ENCODE results near the gene ANTXR2.

Gene ANTXR2

DNA sequence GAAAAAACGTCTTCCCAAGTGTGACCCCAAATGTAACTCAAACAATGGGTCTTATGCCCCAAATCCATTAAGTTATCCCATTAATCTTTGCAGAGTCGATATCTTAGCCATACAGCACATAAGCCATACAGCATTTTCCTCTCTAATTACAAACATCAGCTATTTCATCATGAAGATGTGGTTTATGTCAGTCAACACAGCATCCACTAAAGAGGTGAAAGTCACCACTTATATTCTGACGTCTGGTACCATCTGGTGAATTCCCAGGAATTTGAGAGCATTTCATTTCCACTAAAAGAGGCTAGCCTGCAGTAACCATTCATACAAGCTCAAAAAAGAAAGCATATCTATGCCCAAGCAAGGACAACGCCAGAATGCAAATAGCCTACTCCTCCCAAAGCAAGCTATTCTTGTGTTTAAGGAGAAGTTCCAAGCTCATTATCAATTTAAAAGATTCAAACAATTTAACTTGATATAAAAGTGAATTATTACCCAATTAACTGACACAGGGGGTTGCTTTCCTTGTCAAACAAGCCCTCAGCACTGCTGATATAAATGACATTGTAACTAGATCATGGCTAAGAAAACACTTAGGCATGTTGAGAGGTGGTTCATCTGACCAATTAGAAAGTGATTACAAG, 203.3 kb downstream of the ANTXR2 start:
- no peak for DNase-seq (ENCODE audit: low spot score)

DNA sequence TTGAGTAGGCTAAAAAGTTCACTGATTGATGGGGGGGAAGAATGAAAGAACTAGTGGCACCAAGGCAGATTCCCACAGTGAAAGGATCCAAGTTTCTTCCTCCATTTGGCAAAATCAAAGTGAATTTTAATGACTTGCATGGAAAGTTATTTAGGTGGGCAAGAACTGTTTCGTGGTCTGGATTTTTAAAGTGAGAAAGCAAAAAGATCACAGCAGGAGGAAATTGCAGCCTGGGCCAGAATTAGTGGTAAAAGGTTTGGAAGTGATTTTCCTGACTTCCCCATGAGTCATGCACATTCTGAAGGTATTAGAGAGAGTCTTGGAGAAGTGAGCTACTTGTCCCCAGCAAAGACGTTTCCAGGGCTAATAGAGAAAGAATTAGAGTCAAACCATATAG, 207.8 kb downstream of the ANTXR2 start:
- DNase-seq (ENCODE audit: low spot score): no peak

DNA sequence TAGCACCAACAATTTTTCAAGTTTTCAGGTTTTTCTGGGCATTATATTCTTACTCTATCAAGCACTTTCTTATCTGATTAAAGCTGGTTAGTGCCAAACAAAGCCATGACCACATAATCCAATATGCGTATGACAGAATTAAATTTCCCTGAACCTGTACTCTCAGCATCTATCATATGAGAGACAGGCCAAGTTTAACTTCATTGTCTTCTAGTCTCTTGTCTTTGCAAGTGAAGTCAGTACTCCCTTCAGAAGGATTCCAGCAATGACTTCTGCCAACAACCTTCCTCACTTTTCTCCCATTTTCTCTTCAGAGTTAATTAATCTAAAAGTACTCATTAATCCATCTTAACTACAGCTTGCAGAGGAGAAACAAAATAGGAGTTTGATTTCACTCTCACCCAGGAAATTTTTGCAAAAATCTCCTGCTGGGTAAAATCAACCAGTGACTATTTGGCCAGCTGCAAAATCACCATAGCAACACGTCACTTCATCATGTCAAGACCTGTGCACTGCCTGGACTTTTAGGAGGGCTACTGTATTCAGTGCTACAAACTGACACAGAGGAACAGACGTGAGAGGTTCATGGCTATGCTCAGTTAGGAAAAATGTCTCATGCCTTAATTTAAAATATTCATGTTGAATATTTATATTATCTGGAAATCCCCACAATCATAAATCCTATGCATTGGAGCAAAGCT, 208.4 kb downstream of the ANTXR2 start:
- no peak for DNase-seq (ENCODE audit: low spot score)

DNA sequence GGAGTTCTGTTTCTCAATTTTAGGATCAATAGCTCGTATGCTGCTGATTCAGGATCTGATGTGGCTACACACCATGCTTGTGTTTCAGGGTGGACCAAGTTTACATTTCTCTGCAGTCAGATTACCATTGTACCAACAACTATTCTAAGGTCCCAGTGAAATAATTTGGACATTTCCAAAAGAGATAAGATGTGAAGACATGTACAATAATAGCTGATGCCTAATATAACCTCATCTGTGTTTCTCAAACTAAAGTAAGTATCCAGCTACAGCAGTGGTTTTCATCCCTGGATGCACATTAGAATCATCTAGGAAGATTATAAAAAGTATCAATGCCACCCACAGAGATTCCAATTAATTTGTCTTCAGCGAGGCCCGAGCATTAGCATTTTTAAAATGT, 209.7 kb downstream of the ANTXR2 start:
- no peak for DNase-seq (ENCODE audit: low spot score)

DNA sequence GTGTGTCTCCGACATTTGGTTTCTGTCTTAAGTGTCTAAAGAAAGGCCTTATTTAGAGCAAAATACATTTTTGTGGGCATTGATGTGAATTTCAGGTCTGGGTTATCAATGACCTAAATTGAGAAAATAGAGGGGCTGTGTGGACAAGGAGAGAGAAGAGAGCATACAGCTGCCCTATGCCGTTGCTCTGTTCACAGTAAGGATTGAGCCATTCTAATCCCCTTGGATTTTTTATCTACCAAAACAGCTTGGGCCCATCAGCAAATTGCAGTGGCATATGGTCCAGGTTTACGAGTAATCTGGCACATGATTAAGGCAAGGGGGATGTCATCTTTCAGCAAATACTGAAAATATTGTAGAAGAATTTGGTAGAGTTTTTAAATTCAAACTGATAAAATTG, 210.2 kb downstream of the ANTXR2 start:
- DNase-seq (ENCODE audit: low spot score): no peak

DNA sequence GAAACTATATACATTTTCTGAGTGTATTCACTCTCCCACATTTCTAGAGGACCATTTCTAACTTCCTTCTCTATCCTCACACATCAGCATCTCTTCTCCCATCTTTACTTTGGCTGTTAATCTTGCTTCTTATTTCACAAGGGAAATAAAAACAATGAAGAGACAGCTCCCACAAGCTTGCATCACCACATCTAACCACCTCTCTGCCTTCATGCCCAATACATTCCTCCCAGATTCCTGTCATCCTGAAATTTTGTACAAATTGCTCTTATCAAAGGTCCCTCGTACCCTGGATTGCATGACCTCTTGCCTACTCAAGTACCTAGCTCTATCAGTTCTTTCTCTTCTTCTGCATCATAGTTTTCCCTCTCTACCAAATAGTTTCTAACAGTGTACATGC, 215.2 kb downstream of the ANTXR2 start:
- no peak for DNase-seq (ENCODE audit: low spot score)

DNA sequence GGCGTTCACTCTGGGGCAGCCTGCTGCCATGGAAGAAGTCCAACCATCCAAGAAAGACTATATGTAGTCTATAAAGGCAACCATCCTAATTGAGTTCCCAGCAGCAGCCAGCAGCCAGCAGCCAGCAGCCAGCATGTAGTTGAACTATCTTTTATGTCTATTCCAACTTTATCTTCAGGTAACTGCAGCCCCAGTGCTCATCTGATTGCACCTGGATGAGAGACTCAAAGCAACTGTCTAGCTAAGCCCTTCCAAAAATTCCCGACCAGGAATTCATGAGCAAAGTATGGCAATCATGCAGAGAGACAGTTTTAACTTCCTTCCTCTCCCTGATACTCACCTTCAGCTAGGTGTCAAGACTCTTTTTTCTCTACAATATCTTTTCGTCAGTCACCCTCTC, 216.8 kb downstream of the ANTXR2 start:
- DNase-seq (ENCODE audit: low spot score): no peak

DNA sequence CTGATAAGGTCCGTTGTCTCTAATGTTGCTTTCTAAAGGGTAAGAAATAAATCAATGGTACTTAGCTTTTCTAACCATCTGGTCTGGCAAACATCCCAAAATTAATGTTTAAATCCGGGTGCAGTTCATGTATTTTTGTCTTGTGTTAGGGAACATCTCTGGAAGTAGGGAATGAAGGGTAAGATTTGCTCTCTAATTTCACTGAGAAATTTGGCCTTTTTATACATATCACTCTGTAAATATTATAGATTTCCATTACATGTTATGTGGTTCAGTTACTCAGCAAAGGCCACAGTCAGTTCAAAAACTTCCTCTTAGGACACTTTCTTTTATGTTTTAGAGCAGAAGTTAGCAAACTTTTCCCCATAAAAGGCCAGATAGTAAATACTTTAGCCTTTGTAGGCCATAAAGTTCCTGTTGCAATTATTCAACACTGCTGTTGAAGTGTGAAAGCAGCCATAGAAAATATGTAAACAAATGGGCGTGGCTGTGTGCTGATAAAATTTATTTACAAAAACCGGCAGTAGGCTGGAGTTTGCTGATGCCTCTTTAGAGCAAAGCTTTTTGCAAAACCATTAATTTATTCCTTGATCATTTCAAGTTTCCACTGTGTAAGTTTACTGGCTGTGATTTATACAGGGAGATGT, 218.1 kb downstream of the ANTXR2 start:
- DNase-seq (ENCODE audit: low spot score): no peak

DNA sequence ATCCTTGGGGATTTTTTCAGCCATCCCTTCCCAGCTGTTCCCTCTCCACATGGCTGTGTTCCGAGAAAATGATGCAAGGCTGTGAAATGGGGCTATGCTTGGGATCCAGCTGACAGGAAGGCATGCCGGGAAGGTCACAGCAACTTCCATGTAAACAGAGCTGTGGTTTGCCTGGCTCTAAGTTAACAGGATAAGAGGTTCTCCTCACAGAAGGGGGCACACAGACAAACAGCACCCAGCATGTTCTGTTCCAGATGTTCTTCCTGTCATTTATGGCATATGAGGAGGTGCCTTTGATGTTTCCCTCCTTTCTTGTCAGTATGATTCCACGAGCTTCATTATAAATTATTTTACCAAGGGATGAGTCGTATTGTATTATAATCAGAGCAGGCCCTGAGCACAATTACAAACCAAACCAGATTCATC, 220.7 kb downstream of the ANTXR2 start:
- no peak for DNase-seq (ENCODE audit: low spot score)

DNA sequence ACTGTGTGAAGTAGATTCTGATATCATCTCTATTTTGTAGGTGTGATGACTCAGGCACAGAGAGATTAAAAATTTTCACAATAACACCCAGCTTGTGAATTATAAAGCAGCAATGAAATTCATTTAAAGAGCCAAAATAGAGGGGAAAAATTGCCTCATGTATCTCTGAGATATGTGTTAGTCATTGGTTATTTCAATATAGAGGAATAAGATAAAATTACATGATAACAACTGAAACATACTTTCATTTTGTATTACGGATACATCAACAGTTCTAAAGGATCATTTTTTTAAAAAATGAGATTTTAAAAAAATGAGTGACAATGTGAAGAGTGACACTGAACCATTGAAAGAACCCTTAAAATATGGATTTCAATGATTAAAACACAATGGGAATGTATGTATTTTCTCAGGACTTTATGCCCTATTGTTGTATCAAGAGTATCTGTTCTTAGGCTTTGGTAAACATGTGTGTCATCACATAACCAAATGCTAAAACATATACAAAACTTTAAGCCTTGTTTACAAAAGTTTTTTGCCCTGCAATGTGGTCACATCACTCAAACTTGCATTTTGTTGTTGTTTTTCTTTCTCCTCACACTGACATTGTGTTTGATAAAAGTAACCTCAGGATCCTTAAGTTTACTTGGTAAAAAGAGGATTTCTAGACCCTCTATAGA, 221.3 kb downstream of the ANTXR2 start:
- DNase-seq (ENCODE audit: low spot score): no peak

Data from globus pallidus (tissue), 1 donor.